Measurements from ENCODE around the gene ANKRD44.
"Not testable (repeated sequence)": the region's sequence is repeated elsewhere in the genome, so short reads cannot be mapped to it uniquely, and the experiment has no call there.

Gene ANKRD44

GRCh38 chr2:197294260-197294659 is 16.3 kb downstream of the ANKRD44 start:
- Histone ChIP-seq H3K27ac (ENCODE audit: low read length) (no peak overlapping the region), H3K4me2 (ENCODE audit: insufficient read depth, low read length) (no peak overlapping the region), H3K4me1 (ENCODE audit: insufficient read depth, low read length) (peaks cover 42% of the 10 kb centered on the region), H4K20me1 (ENCODE audit: insufficient read depth, low read length) (no peaks in the 10 kb centered on the region), H3K9ac (ENCODE audit: low read depth, low read length) (no peak overlapping the region), H3K27me3 (ENCODE audit: insufficient read depth, low read length, poor library complexity) (no peaks in the 10 kb centered on the region), H2AFZ (ENCODE audit: low read depth, low read length) (no peak overlapping the region), H3K79me2 (ENCODE audit: insufficient read depth, low read length) (peaks cover 30% of the 10 kb centered on the region), H3K36me3 (ENCODE audit: insufficient read depth, low read length) (no peaks in the 10 kb centered on the region), H3K4me3 (ENCODE audit: low read depth in 1 of 2, low read length in 2 of 2) (no peak overlapping the region), H3K9me3 (ENCODE audit: insufficient read depth, low read length, severe bottlenecking) (no peaks in the 10 kb centered on the region)
- DNase-seq (no peak), ATAC-seq (ENCODE audit: insufficient read depth, low read depth) (peak; percentile 50; the same call in 2 of the 3 replicates)
- TF ChIP-seq EZH2 (IDR thresholded peaks at IDR 0.05; ENCODE audit: borderline replicate concordance, low read depth, low read length, severe bottlenecking) (no peak), CTCF (IDR thresholded peaks at IDR 0.05; ENCODE audit: borderline replicate concordance, extremely low read depth, low read length, poor library complexity, severe bottlenecking) (no peak)

GRCh38 chr2:197293252-197294007 is 17.1 kb downstream of the ANKRD44 start:
- DNase-seq (no peak), ATAC-seq (ENCODE audit: insufficient read depth, low read depth) (peak; percentile 59)
- H3K4me2 ChIP-seq (ENCODE audit: insufficient read depth, low read length) = no peak overlapping the region
- H3K27ac ChIP-seq (ENCODE audit: low read length) = no peak overlapping the region
- H3K9me3 ChIP-seq (ENCODE audit: insufficient read depth, low read length, severe bottlenecking) = no peaks in the 10 kb centered on the region
- H3K4me1 ChIP-seq (ENCODE audit: insufficient read depth, low read length) = peaks cover 39% of the 10 kb centered on the region
- no peak overlapping the region for H2AFZ ChIP-seq (ENCODE audit: low read depth, low read length)
- no peak for TF ChIP-seq CTCF (IDR thresholded peaks at IDR 0.05; ENCODE audit: borderline replicate concordance, extremely low read depth, low read length, poor library complexity, severe bottlenecking)
- no peak for TF ChIP-seq EZH2 (IDR thresholded peaks at IDR 0.05; ENCODE audit: borderline replicate concordance, low read depth, low read length, severe bottlenecking)
- H4K20me1 ChIP-seq (ENCODE audit: insufficient read depth, low read length) = no peaks in the 10 kb centered on the region
- H3K36me3 ChIP-seq (ENCODE audit: insufficient read depth, low read length) = no peaks in the 10 kb centered on the region
- no peak overlapping the region for H3K9ac ChIP-seq (ENCODE audit: low read depth, low read length)
- peaks cover 33% of the 10 kb centered on the region for H3K79me2 ChIP-seq (ENCODE audit: insufficient read depth, low read length)
- no peaks in the 10 kb centered on the region for H3K27me3 ChIP-seq (ENCODE audit: insufficient read depth, low read length, poor library complexity)
- H3K4me3 ChIP-seq (ENCODE audit: low read depth in 1 of 2, low read length in 2 of 2) = no peak overlapping the region

GRCh38 chr2:197292619-197293018 is 18.0 kb downstream of the ANKRD44 start:
- Histone ChIP-seq H3K9ac (ENCODE audit: low read depth, low read length) (no peak overlapping the region), H3K4me1 (ENCODE audit: insufficient read depth, low read length) (peaks cover 31% of the 10 kb centered on the region), H2AFZ (ENCODE audit: low read depth, low read length) (no peak overlapping the region), H4K20me1 (ENCODE audit: insufficient read depth, low read length) (no peaks in the 10 kb centered on the region), H3K79me2 (ENCODE audit: insufficient read depth, low read length) (peaks cover 32% of the 10 kb centered on the region), H3K36me3 (ENCODE audit: insufficient read depth, low read length) (no peaks in the 10 kb centered on the region), H3K4me2 (ENCODE audit: insufficient read depth, low read length) (no peak overlapping the region), H3K27me3 (ENCODE audit: insufficient read depth, low read length, poor library complexity) (no peaks in the 10 kb centered on the region), H3K9me3 (ENCODE audit: insufficient read depth, low read length, severe bottlenecking) (no peaks in the 10 kb centered on the region), H3K4me3 (ENCODE audit: low read depth in 1 of 2, low read length in 2 of 2) (no peak overlapping the region), H3K27ac (ENCODE audit: low read length) (no peak overlapping the region)
- TF ChIP-seq CTCF (IDR thresholded peaks at IDR 0.05; ENCODE audit: borderline replicate concordance, extremely low read depth, low read length, poor library complexity, severe bottlenecking) (no peak), EZH2 (IDR thresholded peaks at IDR 0.05; ENCODE audit: borderline replicate concordance, low read depth, low read length, severe bottlenecking) (no peak)
- ATAC-seq (ENCODE audit: insufficient read depth, low read depth) (peak; percentile 70), DNase-seq (no peak)

GRCh38 chr2:197287596-197287932 is 23.0 kb downstream of the ANKRD44 start:
- not testable (repeated sequence) for H3K36me3 ChIP-seq (ENCODE audit: insufficient read depth, low read length); H3K27me3 ChIP-seq (ENCODE audit: insufficient read depth, low read length, poor library complexity); H3K4me1 ChIP-seq (ENCODE audit: insufficient read depth, low read length); H3K4me2 ChIP-seq (ENCODE audit: insufficient read depth, low read length); DNase-seq; H3K27ac ChIP-seq (ENCODE audit: low read length); H3K9ac ChIP-seq (ENCODE audit: low read depth, low read length); H3K4me3 ChIP-seq (ENCODE audit: low read depth in 1 of 2, low read length in 2 of 2); H2AFZ ChIP-seq (ENCODE audit: low read depth, low read length); H3K9me3 ChIP-seq (ENCODE audit: insufficient read depth, low read length, severe bottlenecking); ATAC-seq (ENCODE audit: insufficient read depth, low read depth); H4K20me1 ChIP-seq (ENCODE audit: insufficient read depth, low read length)
- peaks cover 34% of the 10 kb centered on the region for H3K79me2 ChIP-seq (ENCODE audit: insufficient read depth, low read length)
